Measurements from ENCODE around the gene SFMBT2.

SFMBT2 gene

DNA sequence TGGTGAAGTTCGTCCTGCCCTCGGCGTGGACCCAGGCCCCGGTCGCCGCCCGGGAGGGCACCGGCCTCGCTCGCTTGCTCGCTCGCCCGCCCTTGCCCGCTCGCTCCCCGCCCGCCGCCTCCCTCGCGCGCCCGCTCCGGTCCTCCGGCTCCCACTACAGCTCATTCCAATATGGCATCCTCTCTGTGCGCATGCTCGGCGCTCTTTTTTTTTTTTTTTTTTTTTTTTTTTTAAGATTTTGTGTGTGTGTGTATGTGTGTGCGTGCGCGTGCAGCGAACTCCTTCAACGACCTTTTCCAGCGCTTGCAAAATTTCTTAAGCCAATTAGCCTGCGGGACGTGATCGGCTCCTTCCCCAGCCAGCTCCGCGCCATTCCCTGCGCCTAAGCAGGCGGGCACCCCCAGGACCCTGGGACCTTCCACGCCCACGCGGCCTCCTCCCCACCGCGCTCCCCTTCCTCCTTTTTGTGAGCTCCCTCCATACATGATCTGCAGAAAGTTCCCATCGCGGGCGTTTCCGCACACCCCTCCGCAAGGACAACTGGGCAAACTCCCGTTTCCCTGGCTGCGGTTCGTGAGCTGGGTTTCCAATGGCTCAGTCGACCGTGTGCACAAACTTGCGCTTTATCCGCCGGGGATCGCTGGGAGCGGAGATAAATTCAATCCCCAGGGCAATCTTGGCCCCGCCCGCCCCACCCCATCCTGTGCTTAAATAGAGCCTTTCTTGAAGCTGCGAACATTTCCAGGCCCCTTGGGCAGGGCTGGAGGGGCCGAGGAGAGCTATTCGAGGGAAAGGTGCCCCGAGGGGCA, at the start of gene SFMBT2:
SFMBT2 (minus strand) TSS at position 173 of the 809 bp plus-strand sequence. CDS start 29,136 bp downstream, outside the sequence.
- DNase-seq: no peak

GRCh38 chr10:7460006-7460405, 49.2 kb upstream of the SFMBT2 start:
- no peak for DNase-seq

DNA sequence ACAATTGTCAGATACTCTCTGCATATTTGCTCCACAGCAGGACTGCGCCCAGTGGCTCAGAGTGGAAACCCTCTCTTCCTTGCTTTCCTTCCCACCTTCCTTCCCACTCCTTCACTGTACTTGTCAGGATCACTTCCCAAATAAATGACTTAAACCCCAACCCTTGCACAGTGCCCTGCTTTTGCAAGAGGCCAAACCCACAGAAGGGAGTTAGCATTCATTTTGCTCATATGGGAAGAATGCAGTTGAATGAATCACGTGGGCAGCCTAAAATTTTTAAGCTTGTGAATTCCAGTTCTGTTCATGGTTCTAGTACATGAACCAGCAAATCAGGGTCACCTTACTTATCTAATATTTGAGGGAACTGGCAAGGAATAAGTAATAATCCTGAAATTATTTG, 47.7 kb upstream of the SFMBT2 start:
- DNase-seq: no peak

DNA sequence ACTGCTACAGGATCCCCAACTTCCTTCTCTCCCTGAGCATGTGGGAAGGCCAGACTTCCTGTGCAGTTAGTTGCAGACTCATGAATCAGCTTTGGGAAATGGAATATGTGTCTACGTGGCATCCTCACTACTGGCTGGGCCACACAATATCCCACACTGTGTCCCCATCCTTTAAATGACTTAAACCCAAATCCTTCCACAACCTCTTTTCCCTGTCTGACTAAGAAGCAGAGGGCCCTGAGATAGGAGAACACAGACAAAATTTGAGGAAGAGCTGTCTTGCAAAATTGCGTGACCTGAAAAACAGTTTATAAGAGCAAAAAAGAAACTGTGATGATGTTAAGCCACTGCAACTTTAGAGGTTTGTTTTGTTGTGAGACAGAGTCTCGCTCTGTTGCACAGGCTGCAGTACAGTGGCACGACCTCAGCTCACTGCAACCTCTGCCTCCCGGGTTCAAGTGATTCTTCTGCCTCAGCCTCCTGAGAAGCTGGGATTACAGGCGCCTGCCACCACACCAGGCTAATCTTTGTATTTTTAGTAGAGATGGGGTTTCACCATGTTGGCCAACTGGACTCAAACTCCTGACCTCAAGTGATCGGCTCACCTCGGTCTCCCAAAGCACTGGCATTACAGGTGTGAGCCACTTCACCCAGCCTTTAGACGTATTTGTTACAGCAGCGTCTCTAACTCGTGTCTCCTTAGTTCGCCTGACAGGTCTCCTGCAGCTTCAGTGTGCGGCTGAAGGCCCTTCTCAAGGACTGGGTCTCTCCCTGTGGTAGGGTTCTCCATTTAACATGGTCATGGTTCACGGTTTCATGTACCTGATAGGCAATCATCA, 46.9 kb upstream of the SFMBT2 start:
- no peak for DNase-seq

- no peak for DNase-seq
Measured at GRCh38 chr10:7449063-7449695, 38.3 kb upstream of the SFMBT2 start.

- DNase-seq: no peak
Measured at GRCh38 chr10:7445474-7446185, 34.8 kb upstream of the SFMBT2 start.

- no peak for DNase-seq
Measured at GRCh38 chr10:7444551-7445121, 33.8 kb upstream of the SFMBT2 start.

DNA sequence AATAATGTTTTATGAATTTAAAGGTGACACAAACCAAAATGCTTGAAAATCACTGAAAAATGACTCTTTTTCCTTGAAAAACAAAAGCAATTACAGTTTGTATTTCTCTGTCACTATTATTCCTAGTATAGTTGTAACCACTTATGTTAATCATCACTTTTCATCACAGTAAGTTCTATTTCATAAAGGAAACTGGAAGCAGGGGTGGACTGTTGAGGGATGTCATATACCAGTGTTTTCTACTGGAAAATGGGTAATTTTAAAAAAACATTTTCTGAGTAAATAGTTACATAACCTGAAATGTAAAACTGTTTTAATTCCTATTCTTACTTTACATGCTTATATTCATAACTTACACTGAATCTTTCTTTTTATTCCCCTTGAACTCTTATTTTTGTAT, 32.2 kb upstream of the SFMBT2 start:
- no peak for DNase-seq

DNA sequence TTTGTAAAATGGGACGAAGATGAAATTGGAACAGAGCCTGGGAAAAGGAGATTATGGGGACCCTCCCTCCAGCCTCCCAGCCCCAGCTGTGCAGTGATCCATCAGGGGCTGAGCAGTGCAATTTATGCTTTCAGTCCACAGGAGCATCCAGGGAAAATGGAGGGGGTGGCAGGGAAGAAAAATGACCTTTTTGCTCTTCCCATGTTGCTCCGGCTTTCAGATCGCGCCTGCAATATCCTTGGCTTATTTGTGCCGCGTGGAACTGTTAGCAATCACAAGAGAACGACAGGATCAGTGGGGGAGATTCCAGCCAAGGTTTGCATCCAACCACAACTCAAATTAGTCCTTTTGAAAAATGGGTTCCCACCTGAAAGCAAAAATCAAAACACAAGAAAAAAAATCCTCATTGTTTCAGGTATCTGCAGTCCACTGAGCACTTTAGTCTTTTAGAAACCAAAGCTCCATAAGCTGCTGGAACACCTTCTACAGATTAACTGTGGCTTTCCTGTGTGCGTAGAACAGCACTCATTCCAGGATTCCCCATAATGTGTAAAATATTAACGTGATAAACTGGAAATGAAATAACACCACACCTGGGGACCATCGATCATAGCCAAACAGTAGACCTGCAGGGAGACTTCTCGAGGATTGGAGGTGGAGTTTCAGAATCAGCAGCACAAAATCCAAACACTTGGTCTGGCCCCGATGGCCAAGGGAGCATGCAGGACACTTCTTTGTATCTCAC, 30.7 kb upstream of the SFMBT2 start:
- no peak for DNase-seq

- no peak for DNase-seq
Measured at GRCh38 chr10:7439696-7440095, 28.9 kb upstream of the SFMBT2 start.

DNA sequence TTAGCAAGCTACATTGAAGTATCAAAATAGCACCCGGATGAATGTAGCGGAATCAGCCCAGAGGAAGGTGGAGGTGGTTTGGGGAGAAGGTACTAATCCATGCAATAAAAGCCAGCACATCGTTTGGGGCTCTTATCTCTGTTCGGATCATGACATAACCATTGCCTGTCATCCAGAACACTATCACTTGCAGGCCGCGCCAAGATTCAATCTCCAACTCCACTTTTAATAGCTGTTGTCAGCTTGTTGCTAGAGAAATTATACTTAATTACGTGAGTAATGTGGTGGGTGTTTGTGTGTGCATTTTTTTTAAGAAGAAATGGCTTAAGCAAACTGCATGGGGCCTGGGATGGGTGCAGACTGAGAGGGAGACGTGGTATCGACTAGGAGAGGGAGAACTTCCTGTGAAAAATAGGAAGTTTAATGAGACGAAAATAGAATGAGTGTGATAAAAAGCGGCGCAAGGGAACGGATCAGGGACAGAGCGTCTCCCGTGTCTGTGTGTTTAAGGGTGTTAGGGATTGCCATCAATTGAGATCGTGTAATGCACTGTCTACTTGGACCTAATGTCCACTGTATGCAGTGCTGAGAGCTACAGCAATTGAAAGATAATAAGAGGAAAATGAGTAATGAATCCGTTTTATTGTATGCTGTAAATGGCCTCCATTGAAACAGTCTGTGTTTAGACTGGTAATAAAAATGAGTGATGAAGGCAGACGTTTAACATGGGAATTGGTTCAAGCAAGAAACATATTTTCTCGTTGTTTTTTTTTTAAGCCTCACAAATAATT, 27.6 kb upstream of the SFMBT2 start:
- no peak for DNase-seq

DNA sequence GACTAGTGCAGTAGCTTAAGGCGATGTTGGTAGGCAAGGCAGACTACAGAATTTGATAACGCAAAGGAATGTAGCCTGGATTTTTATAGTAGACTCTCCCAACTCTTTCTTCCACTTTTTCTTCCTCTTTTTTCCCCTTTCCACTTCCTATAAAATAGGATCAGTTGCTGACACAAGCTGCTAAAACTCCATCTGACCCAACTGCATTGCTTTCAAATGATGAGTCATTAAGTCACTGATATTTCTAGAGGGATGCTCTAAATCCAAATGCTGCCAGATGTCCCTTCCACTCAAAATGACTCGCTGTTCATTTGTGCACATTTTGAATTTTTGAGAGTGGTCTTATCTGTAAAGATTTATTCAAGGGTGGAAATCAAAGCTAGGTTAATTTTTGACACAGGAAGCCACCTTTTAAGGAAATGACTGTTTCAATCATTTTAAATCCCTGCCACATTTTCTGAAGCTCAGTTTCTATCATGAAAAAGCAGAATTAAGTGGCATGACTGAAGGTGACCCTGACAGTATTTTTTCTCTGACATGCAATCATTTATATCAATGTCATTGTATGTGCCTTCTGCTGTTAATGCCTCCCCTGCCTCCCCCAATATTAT, 25.8 kb upstream of the SFMBT2 start:
- DNase-seq: no peak

GRCh38 chr10:7435674-7436073, 24.8 kb upstream of the SFMBT2 start:
- DNase-seq: no peak

DNA sequence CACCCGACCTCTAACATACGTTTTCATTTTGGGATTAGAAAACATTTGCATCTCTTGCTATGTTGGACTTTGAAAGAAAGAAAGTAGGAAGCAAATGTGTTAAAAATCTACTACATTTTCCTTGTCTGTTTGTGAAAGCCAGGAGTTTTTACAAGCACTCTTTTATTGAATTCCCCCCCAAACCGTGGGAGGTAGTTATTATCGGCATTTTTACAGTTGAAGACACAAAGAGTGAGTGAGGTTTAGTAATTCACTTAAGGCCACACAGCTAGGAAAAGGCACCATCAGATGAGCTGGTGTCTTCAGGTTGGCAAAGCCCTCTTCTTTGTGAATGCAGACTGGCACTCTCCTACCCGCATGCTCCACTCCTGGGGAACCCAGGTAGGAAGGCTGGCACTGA, 23.5 kb upstream of the SFMBT2 start:
- no peak for DNase-seq

DNA sequence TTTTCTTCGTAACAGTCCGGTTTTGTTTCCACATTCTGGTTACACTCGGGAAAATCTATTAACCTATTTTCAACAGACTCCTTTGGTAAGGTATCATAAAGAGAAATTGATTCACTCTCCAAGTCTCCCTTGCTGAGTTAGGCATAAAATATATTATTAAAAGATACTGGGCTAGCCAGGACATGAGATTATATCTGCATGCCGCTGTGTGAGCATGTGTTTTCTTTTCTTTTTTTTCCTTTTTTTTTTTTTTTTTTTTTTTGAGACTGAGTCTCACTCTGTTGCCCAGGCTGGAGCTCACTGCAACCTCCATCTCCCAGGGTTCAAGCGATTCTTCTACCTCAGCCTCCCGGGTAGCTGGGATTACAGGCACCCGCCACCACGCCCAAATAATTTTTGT, 23.0 kb upstream of the SFMBT2 start:
- no peak for DNase-seq

- DNase-seq: no peak
Measured at GRCh38 chr10:7432884-7433726, 22.3 kb upstream of the SFMBT2 start.

GRCh38 chr10:7428673-7429350, 18.0 kb upstream of the SFMBT2 start:
- no peak for DNase-seq

- no peak for DNase-seq
Measured at GRCh38 chr10:7426349-7426748, 15.5 kb upstream of the SFMBT2 start.

DNA sequence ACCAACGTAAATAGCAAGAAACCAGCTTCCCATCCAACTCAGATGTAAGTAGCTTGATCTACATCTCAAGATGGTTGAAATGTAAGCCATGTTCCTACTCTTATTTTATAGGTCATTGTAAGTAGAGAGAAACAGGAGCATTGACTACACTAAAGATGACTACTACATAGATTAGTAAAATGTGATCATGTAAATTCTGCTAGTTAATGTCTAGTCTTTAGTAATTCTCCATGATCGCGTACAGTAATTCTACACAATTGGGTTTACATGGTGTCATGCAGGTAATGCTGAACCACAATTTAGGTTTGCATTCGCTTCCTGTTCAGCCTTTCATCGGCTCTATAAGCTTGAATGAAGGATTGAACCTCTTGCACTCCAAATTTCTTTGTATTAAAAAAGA, 14.9 kb upstream of the SFMBT2 start:
- no peak for DNase-seq

All from NCI-H1694 (cell line).